Measurements from ENCODE around the gene TIMMDC1. TPM values are rescaled to one million over a fixed set of nuclear protein-coding genes. Genes with fewer than 3 reads are reported as not detected.
"Not testable (repeated sequence)": the region's sequence is repeated elsewhere in the genome, so short reads cannot be mapped to it uniquely, and the experiment has no call there.

Gene TIMMDC1
- total RNA-seq, 1 experiment from 2014 or later = 73.8 TPM

DNA sequence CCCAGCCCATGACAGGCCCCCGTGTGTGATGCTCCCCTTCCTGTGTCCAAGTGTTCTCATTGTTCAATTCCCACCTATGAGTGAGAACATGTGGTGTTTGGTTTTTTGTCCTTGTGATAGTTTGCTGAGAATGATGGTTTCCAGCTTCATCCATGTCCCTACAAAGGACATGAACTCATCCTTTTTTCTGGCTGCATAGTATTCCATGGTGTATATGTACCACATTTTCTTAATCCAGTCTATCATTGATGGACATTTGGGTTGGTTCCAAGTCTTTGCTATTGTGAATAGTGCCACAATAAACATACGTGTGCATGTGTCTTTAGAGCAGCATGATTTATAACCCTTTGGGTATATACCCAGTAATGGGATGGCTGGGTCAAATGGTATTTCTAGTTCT is 65.0 kb downstream of the TIMMDC1 start:
- H3K9me3 ChIP-seq, H3K4me3 ChIP-seq, DNase-seq, H3K27me3 ChIP-seq, H3K36me3 ChIP-seq: not testable (repeated sequence)

DNA sequence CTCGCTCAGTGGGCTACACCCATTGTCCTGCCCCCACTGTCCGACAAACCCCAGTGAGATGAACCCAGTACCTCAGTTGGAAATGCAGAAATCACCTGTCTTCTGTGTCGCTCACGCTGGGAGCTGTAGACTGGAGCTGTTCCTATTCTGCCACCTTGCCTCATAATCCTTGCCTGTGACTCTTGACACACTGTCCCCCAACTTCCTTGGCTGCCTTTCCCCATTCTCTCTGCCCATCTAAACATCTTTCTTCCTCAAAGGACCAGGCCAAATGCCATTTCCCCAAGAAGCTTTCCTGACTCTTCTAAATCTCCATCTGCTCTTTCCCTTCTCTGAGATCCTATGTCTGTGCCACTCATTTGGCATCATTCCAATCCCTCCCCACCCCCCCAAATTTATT is 70.8 kb downstream of the TIMMDC1 start:
- Histone ChIP-seq H3K4me3 (no peak overlapping the region), H3K36me3 (no peaks in the 10 kb centered on the region), H3K27me3 (peaks cover 2% of the 10 kb centered on the region; the same call in 1 of the 2 replicates), H3K9me3 (no peaks in the 10 kb centered on the region; the same call in 1 of the 2 replicates)
- no peak for DNase-seq

DNA sequence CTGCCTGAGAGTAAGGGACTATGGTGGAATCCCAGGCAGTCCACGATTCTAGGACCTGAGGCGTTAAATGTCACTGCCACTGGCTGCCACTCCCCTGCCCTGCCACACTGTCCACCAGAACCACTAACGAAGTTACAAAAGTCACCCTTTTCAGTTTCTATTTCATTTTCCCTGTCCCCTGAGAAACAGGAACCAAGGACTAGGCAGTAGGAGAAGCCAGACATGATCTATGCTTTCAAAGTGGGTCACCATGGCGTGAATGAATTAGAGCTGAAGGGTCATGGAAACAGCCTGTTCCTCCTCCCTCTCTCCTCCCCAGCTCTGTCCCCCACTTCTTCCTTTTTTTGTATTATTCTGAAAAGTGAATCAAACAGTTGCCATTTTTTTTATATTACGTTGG is 71.9 kb downstream of the TIMMDC1 start:
- Histone ChIP-seq H3K9me3 (no peaks in the 10 kb centered on the region; the same call in 1 of the 2 replicates), H3K27me3 (peaks cover 2% of the 10 kb centered on the region; the same call in 1 of the 2 replicates), H3K36me3 (no peaks in the 10 kb centered on the region), H3K4me3 (no peak overlapping the region)
- no peak for DNase-seq

DNA sequence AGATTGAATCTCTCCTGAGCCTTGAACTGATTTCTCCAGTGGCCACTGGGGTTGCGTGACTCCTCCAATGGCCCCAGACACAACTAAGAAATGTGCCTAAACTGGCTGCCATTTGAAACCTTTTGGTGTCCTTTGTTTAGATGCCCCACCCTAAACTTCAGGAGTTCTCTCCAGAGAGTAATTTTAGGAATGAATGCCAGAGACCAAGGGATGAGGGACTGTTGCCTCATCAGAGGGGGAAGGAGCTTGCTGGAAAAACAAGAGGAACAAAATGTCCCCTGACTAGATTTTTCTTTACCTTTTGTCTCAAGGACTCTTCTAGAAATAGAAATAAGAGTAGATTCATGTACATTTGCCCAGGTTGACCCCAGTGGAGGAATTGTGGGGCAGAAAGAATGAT is 72.9 kb downstream of the TIMMDC1 start:
- no peaks in the 10 kb centered on the region for H3K9me3 ChIP-seq
- no peak overlapping the region for H3K4me3 ChIP-seq
- DNase-seq = no peak
- no peaks in the 10 kb centered on the region; the same call in 1 of the 2 replicates for H3K27me3 ChIP-seq
- no peaks in the 10 kb centered on the region for H3K36me3 ChIP-seq

DNA sequence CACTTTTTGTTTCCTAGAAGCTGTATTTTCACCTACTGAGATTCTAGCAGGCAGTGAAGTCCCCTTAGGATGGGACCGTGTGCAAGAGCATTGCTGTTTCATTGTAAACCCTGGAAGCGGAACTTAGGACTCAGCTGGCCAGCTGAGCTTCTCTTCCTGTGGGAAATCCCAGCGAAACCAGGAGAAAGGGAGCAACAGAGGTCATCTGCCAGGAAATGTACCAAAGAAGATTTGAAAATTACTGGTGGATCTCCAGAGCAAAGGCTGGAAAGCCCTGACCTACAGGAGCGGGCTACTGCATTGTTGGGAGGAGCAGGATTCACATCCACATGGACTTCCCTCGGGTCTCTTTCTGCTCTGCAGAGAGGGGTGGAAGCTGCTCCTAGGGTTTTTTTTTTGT is 73.3 kb downstream of the TIMMDC1 start:
- Histone ChIP-seq H3K36me3 (no peaks in the 10 kb centered on the region), H3K4me3 (no peak overlapping the region), H3K27me3 (no peaks in the 10 kb centered on the region; the same call in 1 of the 2 replicates), H3K9me3 (no peaks in the 10 kb centered on the region)
- no peak for DNase-seq

Other genes starting within 250 kb of the TIMMDC1 start
- 4.2 and 5.0 TPM in 2 replicates for gene ARHGAP31, start 204.2 kb upstream of the TIMMDC1 start, total RNA-seq (2014; rRNA removed; shearing (Covaris generic); ENCODE audit: low replicate concordance)
- 27.9 and 37.9 TPM in 2 replicates for gene TMEM39A, start 34.9 kb upstream of the TIMMDC1 start, total RNA-seq (2014; rRNA removed; shearing (Covaris generic); ENCODE audit: low replicate concordance)
- gene POGLUT1, start 29.6 kb upstream of the TIMMDC1 start, total RNA-seq (2014; rRNA removed; shearing (Covaris generic); ENCODE audit: low replicate concordance) = 12.4 and 24.8 TPM in 2 replicates
- gene CD80, start 61.1 kb downstream of the TIMMDC1 start, total RNA-seq (2014; rRNA removed; shearing (Covaris generic); ENCODE audit: low replicate concordance) = not detected in 2 replicates
- 0.69 and 3.4 TPM in 2 replicates for gene ADPRH, start 80.9 kb downstream of the TIMMDC1 start, total RNA-seq (2014; rRNA removed; shearing (Covaris generic); ENCODE audit: low replicate concordance)
- gene PLA1A, start 99.3 kb downstream of the TIMMDC1 start, total RNA-seq (2014; rRNA removed; shearing (Covaris generic); ENCODE audit: low replicate concordance) = not detected in 2 replicates
- 0.07 TPM in 1 of 2 replicates, not detected in the other for gene POPDC2, start 162.0 kb downstream of the TIMMDC1 start, total RNA-seq (2014; rRNA removed; shearing (Covaris generic); ENCODE audit: low replicate concordance)
- 1.7 and 15.3 TPM in 2 replicates for gene COX17, start 178.9 kb downstream of the TIMMDC1 start, total RNA-seq (2014; rRNA removed; shearing (Covaris generic); ENCODE audit: low replicate concordance)
- 0.47 and 1.1 TPM in 2 replicates for gene CFAP91, start 204.5 kb downstream of the TIMMDC1 start, total RNA-seq (2014; rRNA removed; shearing (Covaris generic); ENCODE audit: low replicate concordance)